Keratinocyte (primary cell): ENCODE data around the gene TEX101.

Experiments
- CTCF ChIP-seq, 3 experiments: IDR thresholded peaks in 1 of 3; conservative IDR thresholded peaks in 1 of 3; optimal IDR thresholded peaks in 1 of 3; 2 replicates in 2 of 3; 3 replicates in 1 of 3; pipeline versions ENCODE3 to v1.5.1; 2011; ENCODE audit warnings: low read length in 3 of 3, mild to moderate bottlenecking in 3 of 3, moderate library complexity in 2 of 3, control low read depth in 1 of 3, inconsistent platforms in 1 of 3; ENCODE audit not compliant: insufficient read depth in 2 of 3; ENCODE audit errors: extremely low read depth in 1 of 3
- EZH2 ChIP-seq: IDR thresholded peaks from one replicate; pipeline ENCODE4 v1.6.1; 2012; ENCODE audit warnings: inconsistent platforms, mild to moderate bottlenecking, low read length, moderate library complexity

- TF ChIP-seq CTCF (optimal IDR thresholded peaks at IDR 0.05 in 1 of 3, IDR thresholded peaks at IDR 0.05 in 1 of 3, conservative IDR thresholded peaks at IDR 0.05 in 1 of 3; ENCODE audit: extremely low read depth in 1 of 3, insufficient read depth in 2 of 3, low read length in 3 of 3) (no peak), EZH2 (no peak)
Observed at GRCh38 chr19:43435775-43436174, 21.1 kb downstream of the TEX101 start.
